CD4-positive, alpha-beta T cell treated with Interleukin-4 for 4 hours (primary cell): ENCODE data around the gene CADM4.
"Not testable (repeated sequence)": the region's sequence is repeated elsewhere in the genome, so short reads cannot be mapped to it uniquely, and the experiment has no call there.

Experiments
- DNase-seq: peaks from one replicate; pipeline ENCODE4 v3.0.0-alpha.2; 2020

CADM4 gene

GRCh38 chr19:43605875-43606568 is 33.6 kb downstream of the CADM4 start:
- no peak for DNase-seq

DNA sequence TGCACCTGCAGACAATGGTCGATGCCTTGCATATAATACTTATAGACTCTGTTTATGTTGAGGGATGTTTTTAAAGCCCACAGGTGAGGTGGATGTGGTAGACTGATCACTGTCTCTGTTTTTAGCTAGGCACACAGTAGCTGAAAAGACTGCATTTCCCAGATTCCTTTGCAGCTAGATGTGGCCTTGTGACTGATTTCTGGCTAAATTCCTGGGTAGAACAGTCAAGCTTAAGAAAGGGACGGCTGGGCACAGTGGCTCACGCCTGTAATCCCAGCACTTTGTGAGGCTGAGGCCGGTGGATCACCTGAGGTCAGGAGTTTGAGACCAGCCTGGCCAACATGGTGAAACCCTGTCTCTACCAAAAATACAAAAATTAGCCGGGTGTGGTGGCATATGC is 39.3 kb downstream of the CADM4 start:
- DNase-seq: not testable (repeated sequence)

GRCh38 chr19:43599635-43600295 is 39.9 kb downstream of the CADM4 start:
- DNase-seq: no peak

DNA sequence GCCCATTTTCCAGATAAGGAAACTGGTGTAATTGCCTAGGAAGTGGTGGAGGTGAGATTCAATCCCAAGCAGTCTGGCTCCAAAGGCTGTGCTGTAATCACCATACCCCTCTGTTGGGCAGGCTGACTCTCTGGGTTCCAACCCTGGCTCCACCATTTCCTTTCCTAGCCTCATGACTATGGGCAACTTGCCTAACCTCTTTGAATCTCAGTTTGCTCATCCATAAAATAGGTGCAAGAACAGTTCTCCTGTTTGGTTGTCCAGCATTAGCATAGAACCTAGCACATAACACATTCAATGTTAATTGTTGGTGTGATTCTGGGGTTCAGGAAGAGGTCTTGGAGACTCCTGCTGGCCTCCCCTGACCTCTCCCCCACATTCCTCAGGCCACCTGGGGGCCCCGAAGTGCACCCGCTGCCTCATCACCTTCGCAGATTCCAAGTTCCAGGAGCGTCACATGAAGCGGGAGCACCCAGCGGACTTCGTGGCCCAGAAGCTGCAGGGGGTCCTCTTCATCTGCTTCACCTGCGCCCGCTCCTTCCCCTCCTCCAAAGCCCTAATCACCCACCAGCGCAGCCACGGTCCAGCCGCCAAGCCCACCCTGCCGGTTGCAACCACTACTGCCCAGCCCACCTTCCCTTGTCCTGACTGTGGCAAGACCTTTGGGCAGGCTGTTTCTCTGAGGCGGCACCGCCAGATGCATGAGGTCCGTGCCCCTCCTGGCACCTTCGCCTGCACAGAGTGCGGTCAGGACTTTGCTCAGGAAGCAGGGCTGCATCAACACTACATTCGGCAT is 41.0 kb downstream of the CADM4 start:
- DNase-seq: no peak

GRCh38 chr19:43597876-43598275 is 41.8 kb downstream of the CADM4 start:
- DNase-seq: no peak

DNA sequence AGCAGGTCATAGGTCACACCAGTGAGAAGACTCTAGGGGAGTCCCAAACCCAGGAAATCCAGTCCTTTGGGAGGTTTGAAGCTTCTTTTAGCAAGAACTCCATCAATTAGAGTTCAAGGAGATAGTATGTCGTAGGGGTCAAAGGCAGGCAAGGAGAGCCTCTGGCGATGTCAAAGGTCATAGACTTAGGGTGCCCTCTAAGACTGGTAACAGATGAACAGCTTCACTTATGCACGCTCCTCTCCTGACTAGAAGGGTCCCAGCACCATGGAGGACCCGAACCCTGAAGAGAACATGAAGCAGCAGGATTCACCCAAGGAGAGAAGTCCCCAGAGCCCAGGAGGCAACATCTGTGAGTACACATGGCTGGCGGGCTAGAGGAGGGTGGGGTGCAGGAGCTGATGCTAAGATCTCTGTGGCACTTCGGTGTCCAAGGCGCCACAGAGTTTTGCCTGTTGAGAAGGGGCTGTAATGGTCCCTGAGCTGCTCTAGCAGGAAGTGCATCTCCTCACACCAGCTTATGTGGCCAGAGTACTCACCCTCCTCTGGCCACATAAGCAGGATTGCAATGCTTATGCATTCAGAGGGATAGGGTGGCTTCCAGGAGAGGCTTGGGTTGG is 42.7 kb downstream of the CADM4 start:
- DNase-seq: no peak

GRCh38 chr19:43595999-43596841 is 43.4 kb downstream of the CADM4 start, which contains the start of the genes IRGQ and ZNF576:
Gene IRGQ (minus strand): TSS chr19:43596134. CDS start chr19:43595338, 796 bp downstream.
Gene ZNF576 (plus strand): TSS chr19:43596595. CDS start chr19:43597109, 514 bp downstream.
- peak; percentile 99 for DNase-seq

- no peak for DNase-seq
Measured at GRCh38 chr19:43595605-43595998, 44.0 kb downstream of the CADM4 start.

DNA sequence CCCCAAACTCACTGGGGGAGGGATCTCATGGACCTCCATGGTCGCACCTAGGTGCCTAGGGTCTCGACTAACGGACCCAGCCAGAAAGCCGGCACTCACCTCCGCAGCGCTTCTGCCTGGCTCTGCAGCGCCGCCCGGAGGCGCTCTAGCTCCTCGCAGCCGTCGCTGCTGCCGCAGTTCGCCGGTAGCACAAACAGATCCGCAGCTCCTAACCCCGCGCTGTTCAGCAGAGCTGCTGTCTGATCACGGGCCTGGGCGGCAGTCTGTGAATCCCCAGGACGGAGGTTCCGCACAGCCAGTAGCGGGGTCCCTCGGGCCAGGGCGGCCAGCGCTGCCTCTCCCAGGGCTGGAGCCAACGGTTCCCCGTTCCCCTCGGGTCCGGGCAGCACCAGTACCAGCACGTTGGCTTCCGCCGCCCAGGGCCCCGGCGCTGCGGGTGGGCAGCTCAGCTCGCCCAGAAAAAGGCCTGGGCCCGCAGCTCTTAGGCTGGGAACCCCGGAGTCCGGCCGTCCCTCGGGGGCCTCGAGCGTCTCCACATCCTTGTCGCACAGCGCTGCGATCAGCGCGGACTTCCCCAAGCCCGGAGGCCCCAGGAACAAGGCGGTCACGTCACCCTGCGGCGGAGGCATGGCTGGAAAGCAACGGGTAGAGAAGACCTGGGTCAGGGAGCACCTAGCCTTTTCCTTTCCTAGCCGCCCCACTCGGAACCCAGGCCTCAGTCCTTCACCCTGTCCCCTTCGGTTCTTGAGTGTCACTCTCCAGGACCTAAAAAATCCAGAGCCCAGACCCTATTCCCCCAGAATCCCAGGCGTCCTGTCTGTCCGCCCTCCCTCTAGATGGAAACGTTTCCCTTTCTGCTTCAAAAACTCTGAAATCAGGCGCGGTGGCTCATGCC is 44.7 kb downstream of the CADM4 start:
- DNase-seq: peak; percentile 65

DNA sequence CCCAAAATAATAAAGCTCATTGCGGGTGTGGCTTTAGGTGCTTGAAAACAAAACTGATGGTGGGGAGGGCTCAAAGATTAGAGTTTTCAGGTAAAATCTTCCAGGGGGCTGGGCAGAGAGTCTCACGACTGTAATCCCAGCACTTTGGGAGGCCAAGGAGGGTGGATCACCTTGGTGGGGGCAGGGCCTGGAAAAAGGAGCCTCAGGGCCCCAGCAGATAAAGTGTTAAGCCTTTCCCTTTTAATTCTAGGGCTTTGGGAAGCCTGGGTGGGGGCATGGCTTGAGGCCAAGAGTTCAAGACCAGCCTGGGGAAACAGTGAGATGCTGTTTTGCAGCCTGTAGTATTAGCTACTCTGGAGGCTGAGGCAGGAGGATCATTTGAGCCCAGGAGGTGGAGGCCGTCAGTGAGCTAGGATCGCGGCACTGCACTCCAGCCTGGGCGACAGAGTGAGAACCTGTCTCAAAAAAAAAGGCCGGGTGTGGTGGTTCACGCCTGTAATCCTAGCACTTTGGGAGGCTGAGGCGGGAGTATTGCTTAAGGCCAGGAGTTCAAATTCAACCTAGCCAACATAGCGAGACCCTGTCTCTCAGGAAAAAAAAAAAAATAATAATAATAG is 45.5 kb downstream of the CADM4 start:
- no peak for DNase-seq

- no peak for DNase-seq
Measured at GRCh38 chr19:43592800-43593350, 46.8 kb downstream of the CADM4 start.

- DNase-seq: no peak
Measured at GRCh38 chr19:43591904-43592772, 47.5 kb downstream of the CADM4 start.

- no peak for DNase-seq
Measured at GRCh38 chr19:43589678-43590077, 50.0 kb downstream of the CADM4 start.

GRCh38 chr19:43589277-43589676 is 50.4 kb downstream of the CADM4 start:
- no peak for DNase-seq

- DNase-seq: not testable (repeated sequence)
Measured at GRCh38 chr19:43587029-43587428, 52.6 kb downstream of the CADM4 start.

- DNase-seq: no peak
Measured at GRCh38 chr19:43586346-43586745, 53.3 kb downstream of the CADM4 start.

DNA sequence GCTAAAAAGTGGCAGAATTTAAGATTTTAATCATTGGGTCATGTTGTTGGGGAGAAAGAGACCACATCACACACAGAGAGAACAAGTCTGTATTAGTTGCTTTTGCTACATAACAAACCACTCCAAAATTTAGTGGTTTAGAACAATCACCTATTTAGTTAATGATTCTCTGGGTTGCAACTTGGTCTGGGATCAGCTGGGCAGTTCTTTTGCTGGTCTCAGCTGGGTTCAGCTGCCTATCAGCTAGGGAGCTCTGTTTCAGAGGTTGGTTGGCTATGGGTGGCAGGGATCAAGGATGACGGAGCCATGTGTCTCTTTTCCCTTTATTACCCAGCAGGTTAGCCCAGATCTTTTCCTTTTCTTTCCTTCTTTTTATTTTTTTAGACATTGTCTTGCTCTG is 55.2 kb downstream of the CADM4 start:
- no peak for DNase-seq

DNA sequence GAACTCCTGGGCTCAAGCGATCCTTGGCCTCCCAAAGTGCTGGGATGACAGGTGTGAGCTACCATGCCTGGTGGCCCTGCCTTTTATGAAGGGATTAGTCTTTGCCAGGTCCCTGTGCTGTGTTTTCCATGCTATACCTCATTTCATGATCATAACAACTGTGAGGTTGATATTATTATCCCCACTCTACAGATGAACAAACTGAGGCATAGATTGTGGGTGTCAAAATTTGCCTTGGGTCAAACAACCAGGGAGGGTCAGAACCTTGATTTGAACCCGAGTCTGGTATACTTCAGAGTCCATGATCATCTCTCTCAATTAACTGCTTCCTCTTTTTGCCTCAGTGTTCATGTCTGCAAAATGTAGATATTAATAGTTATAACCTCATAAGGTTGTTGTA is 57.2 kb downstream of the CADM4 start:
- DNase-seq: no peak

- no peak for DNase-seq
Measured at GRCh38 chr19:43581467-43581866, 58.2 kb downstream of the CADM4 start.
